ENCODE data around the gene BOD1.

DNA sequence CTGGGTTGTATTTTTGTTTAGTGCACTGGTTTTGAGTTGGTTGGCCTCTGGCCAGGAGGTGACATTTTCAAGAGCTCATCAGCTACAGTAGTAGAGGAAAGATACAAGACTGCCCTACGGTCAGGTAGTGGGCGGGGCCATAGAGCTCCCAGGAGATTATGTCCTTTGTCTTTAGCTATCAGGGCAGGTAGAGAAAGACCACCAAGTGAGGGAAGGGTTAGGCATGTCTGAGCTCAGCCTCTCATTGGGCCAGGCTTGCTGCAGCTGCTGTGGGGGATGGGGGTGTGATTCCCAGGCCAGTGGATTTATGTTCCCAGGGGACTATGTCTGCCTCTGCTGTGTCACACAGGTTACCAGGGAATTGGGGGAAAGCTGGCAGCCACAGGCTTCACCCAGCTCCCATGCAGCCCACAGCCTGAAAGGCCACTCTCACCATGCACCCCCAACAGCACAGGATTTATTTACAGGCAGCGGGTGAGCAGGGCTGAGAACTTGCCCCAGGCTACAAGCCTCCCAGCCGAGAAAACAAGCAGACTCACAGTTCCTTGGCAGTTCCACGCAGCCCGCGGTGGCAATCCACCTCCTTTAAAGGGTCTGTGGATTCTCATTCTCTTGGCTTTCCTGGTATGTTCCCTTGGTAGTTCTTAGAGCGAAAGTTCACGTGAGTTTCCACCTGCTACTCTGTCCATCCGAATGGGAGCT lies 37.5 kb upstream of the BOD1 start:
- TF ChIP-seq, protein P1, sequence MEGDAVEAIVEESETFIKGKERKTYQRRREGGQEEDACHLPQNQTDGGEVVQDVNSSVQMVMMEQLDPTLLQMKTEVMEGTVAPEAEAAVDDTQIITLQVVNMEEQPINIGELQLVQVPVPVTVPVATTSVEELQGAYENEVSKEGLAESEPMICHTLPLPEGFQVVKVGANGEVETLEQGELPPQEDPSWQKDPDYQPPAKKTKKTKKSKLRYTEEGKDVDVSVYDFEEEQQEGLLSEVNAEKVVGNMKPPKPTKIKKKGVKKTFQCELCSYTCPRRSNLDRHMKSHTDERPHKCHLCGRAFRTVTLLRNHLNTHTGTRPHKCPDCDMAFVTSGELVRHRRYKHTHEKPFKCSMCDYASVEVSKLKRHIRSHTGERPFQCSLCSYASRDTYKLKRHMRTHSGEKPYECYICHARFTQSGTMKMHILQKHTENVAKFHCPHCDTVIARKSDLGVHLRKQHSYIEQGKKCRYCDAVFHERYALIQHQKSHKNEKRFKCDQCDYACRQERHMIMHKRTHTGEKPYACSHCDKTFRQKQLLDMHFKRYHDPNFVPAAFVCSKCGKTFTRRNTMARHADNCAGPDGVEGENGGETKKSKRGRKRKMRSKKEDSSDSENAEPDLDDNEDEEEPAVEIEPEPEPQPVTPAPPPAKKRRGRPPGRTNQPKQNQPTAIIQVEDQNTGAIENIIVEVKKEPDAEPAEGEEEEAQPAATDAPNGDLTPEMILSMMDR (IDR thresholded peaks at IDR 0.05), result no peak
- TF ChIP-seq POLR2A (IDR thresholded peaks at IDR 0.05), result no peak
- TF ChIP-seq EP300 (IDR thresholded peaks at IDR 0.05), result no peak
- no peak for TF ChIP-seq POLR2AphosphoS5 (IDR thresholded peaks at IDR 0.05)
